ENCODE data around the gene NLN.

The NLN gene

DNA sequence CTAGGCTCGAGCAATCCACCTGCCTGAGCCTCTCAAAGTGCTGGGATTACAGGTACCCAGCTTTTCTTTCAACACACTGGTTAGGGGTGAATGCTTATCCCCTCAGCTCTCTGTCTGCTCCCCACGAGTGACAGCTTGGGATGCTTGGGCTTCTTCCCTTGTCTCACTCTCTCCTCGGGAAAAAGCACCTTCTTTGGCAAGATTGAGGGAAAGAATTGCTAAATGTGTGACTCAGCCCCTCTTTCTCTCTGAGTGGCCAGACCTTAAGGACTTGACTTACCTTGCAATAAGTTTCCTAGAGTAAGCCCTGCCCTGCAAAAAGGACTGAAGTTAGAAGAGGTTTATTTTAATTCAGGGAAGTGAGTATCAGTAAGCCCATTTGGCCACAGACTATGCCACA is 136.3 kb downstream of the NLN start:
- TF ChIP-seq, protein P1, sequence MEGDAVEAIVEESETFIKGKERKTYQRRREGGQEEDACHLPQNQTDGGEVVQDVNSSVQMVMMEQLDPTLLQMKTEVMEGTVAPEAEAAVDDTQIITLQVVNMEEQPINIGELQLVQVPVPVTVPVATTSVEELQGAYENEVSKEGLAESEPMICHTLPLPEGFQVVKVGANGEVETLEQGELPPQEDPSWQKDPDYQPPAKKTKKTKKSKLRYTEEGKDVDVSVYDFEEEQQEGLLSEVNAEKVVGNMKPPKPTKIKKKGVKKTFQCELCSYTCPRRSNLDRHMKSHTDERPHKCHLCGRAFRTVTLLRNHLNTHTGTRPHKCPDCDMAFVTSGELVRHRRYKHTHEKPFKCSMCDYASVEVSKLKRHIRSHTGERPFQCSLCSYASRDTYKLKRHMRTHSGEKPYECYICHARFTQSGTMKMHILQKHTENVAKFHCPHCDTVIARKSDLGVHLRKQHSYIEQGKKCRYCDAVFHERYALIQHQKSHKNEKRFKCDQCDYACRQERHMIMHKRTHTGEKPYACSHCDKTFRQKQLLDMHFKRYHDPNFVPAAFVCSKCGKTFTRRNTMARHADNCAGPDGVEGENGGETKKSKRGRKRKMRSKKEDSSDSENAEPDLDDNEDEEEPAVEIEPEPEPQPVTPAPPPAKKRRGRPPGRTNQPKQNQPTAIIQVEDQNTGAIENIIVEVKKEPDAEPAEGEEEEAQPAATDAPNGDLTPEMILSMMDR (IDR thresholded peaks at IDR 0.05; ENCODE audit: insufficient read depth, low read length), result no peak
- TF ChIP-seq, protein P2, sequence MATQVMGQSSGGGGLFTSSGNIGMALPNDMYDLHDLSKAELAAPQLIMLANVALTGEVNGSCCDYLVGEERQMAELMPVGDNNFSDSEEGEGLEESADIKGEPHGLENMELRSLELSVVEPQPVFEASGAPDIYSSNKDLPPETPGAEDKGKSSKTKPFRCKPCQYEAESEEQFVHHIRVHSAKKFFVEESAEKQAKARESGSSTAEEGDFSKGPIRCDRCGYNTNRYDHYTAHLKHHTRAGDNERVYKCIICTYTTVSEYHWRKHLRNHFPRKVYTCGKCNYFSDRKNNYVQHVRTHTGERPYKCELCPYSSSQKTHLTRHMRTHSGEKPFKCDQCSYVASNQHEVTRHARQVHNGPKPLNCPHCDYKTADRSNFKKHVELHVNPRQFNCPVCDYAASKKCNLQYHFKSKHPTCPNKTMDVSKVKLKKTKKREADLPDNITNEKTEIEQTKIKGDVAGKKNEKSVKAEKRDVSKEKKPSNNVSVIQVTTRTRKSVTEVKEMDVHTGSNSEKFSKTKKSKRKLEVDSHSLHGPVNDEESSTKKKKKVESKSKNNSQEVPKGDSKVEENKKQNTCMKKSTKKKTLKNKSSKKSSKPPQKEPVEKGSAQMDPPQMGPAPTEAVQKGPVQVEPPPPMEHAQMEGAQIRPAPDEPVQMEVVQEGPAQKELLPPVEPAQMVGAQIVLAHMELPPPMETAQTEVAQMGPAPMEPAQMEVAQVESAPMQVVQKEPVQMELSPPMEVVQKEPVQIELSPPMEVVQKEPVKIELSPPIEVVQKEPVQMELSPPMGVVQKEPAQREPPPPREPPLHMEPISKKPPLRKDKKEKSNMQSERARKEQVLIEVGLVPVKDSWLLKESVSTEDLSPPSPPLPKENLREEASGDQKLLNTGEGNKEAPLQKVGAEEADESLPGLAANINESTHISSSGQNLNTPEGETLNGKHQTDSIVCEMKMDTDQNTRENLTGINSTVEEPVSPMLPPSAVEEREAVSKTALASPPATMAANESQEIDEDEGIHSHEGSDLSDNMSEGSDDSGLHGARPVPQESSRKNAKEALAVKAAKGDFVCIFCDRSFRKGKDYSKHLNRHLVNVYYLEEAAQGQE (IDR thresholded peaks at IDR 0.05; ENCODE audit: insufficient replicate concordance, low read depth), result no peak
- no peak for TF ChIP-seq GABPA (IDR thresholded peaks at IDR 0.05; ENCODE audit: low read depth)
- no peak for TF ChIP-seq POLR2AphosphoS5 (IDR thresholded peaks at IDR 0.05; ENCODE audit: low read depth)
- TF ChIP-seq SPI1 (IDR thresholded peaks at IDR 0.05; ENCODE audit: borderline replicate concordance, low read depth), result no peak

DNA sequence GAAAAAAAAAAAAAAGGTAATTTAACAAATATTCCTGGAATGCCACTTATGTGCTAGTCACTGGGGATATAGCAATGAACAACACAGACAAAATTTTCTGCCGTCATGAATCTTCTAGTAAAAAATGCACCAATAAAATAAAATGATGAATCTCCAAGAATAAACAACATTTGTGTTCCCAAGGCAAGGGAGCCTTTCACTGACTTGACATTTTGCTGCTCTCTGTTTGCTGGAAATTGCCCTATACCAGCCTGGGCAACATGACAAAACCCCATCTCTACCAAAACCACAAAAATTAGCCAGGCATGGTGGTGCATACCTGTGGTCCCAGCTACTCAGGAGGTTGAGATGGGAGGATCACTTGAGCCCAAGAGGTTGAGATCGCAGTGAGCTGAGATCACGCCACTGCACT is 139.8 kb downstream of the NLN start:
- TF ChIP-seq, protein P1 (IDR thresholded peaks at IDR 0.05; ENCODE audit: insufficient read depth, low read length), result no peak
- TF ChIP-seq SPI1 (IDR thresholded peaks at IDR 0.05; ENCODE audit: borderline replicate concordance, low read depth) (no peak), POLR2AphosphoS5 (IDR thresholded peaks at IDR 0.05; ENCODE audit: low read depth) (no peak), GABPA (IDR thresholded peaks at IDR 0.05; ENCODE audit: low read depth) (no peak)
- TF ChIP-seq, protein P2 (IDR thresholded peaks at IDR 0.05; ENCODE audit: insufficient replicate concordance, low read depth), result no peak
- H3K27me3 ChIP-seq (ENCODE audit: insufficient read depth, poor library complexity, severe bottlenecking), result no peaks in the 10 kb centered on the region
- H3K27ac ChIP-seq (replicated peaks), result no peak overlapping the region
- no peak overlapping the region for H3K4me3 ChIP-seq (replicated peaks; ENCODE audit: insufficient read depth, low read length)
- DNase-seq (ENCODE audit: low read depth in 1 of 2, low spot score in 1 of 2), result no peak

More for the DNA sequence above, 136.3 kb downstream of the NLN start:
- no peaks in the 10 kb centered on the region for H3K27me3 ChIP-seq (ENCODE audit: insufficient read depth, poor library complexity, severe bottlenecking)
- no peak for DNase-seq (ENCODE audit: low read depth in 1 of 2, low spot score in 1 of 2)
- H3K4me3 ChIP-seq (replicated peaks; ENCODE audit: insufficient read depth, low read length), result no peak overlapping the region
- no peak overlapping the region for H3K27ac ChIP-seq (replicated peaks)

DNA sequence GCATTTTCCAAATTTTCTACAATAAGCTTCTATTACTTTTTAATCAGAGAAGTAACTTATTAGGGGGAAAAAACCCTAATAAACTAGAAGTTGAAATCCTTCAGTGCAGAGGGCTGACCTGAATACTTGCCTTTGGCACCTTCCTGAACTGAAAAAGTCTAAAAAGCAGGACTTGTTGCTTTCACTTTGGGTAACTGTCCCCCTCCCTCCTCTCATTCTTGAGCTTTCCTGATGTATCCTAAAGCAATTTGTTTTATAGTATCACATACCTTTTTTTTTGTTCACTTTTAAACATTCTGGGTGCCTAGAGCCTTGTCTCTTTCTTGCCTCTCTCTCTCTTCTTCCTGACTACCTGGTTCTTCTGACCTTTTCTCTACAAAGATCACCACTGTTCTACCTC is 140.4 kb downstream of the NLN start:
- DNase-seq (ENCODE audit: low read depth in 1 of 2, low spot score in 1 of 2), result no peak
- TF ChIP-seq, protein P1 (IDR thresholded peaks at IDR 0.05; ENCODE audit: insufficient read depth, low read length), result no peak
- no peak for TF ChIP-seq POLR2AphosphoS5 (IDR thresholded peaks at IDR 0.05; ENCODE audit: low read depth)
- no peak overlapping the region for H3K4me3 ChIP-seq (replicated peaks; ENCODE audit: insufficient read depth, low read length)
- no peak overlapping the region for H3K27ac ChIP-seq (replicated peaks)
- no peaks in the 10 kb centered on the region for H3K27me3 ChIP-seq (ENCODE audit: insufficient read depth, poor library complexity, severe bottlenecking)

DNA sequence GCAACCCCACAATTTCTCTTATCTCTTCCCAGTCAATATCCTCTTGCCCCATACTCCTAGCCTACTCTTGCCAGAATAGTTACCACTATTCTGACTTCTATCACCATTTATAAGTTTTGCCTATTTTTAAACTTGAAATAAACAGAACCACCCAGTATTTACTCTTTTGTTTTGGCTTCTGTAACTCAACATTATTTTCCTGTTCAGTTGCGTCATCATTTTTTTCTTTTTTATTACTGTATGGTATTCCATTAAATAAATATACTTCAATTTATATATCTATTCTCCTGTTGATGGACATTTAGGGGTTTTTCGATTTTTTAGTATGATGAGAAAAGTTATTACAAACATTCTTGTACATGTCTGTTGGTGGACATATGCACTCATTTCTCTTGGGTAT is 141.7 kb downstream of the NLN start:
- H3K27me3 ChIP-seq (ENCODE audit: insufficient read depth, poor library complexity, severe bottlenecking), result no peaks in the 10 kb centered on the region
- H3K27ac ChIP-seq (replicated peaks), result no peak overlapping the region
- TF ChIP-seq, protein P2 (IDR thresholded peaks at IDR 0.05; ENCODE audit: insufficient replicate concordance, low read depth), result no peak
- TF ChIP-seq POLR2AphosphoS5 (IDR thresholded peaks at IDR 0.05; ENCODE audit: low read depth) (no peak), GABPA (IDR thresholded peaks at IDR 0.05; ENCODE audit: low read depth) (no peak), SPI1 (IDR thresholded peaks at IDR 0.05; ENCODE audit: borderline replicate concordance, low read depth) (no peak)
- TF ChIP-seq, protein P1 (IDR thresholded peaks at IDR 0.05; ENCODE audit: insufficient read depth, low read length), result no peak

More for the DNA sequence above, 141.7 kb downstream of the NLN start:
- no peak overlapping the region for H3K4me3 ChIP-seq (replicated peaks; ENCODE audit: insufficient read depth, low read length)
- no peak for DNase-seq (ENCODE audit: low read depth in 1 of 2, low spot score in 1 of 2)

Data from HL-60 (cell line).